HG03064 (cell line): ENCODE measurements around the gene IL1F10.

Experiments used
- ATAC-seq: cut with Tn5 transposase; IDR thresholded peaks from one replicate; pipeline ENCODE4 v1.9.1; 2021; ENCODE audit warnings: low read depth; ENCODE audit not compliant: unreplicated experiment

Gene IL1F10, protein sequence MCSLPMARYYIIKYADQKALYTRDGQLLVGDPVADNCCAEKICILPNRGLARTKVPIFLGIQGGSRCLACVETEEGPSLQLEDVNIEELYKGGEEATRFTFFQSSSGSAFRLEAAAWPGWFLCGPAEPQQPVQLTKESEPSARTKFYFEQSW

DNA sequence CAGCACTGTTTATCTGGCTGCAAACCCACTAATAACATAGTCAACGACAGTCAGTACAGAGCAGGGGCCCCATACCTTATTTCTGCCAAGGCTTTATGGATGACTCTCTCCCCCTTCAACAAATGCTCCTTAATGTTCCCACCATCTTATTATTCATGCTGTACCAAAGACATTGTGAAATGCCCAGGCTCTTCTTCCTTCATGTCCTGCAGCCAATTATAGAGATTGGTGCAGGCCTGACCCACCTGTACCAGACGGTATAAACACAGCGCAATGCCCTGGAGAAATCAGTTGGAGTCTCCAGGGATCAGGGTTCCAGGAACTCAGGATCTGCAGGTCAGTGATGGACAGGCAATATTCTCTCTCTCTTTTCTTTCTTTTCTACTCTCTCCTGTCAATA is at the start of gene IL1F10:
Gene IL1F10 (plus strand): TSS at position 290 of the 400 bp plus-strand sequence. CDS start 4,769 bp downstream, outside the sequence.
- no peak for ATAC-seq

DNA sequence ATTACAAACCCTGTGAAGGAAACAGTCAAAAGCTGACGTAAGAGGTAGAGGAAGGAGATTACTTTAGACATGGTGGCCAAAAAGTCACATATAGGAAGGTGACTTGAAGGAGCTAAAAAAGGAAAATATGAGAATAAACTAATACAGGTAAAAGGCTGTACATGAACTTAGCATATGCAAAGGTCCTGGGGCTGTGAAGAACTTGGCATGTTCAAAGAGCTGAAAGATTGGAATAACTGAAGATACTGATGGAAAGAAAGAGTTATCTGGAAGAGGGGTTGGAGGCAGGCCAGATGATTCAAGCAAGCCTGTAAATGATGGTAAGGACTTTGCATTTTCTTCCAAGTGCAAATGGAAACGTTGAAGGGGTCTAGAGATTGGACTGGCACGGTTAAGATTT is 49.3 kb upstream of the IL1F10 start:
- ATAC-seq, result no peak

DNA sequence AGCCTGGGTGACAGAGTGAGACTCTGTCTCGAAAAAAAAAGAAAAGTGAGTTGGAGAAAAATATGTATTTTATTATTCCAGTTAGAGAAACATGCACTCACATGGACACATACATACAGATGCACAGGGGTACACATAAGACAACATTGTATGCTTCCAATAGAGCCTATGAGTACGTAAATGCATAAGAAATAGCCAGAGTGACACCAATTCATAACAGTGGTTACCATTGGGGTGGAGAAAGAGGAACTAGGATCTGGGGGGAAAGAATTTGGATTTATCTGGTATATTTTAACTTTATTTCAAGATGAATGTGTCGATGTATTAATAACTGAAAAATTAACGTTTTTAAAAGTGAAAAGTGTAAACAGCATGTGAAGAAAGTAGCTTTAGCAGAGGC is 46.5 kb upstream of the IL1F10 start:
- no peak for ATAC-seq

DNA sequence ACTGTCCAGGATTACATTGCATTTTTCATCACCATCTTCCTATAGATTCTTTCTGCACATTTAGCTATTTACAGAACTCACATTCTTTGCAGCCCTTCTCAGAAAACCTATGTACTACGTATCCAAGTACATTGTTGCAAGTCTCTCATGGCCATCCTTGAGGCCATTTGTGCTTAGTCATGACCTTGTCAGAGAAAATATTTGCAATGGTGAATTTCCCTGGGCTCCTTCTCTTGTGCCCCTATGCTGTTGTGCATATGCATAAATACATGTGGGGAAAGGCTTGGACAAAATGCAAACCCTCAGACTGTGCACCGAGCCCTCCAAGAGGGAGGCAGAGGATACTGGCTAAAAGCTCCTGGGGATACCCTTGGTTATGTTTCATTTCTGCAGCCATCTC is 43.0 kb upstream of the IL1F10 start:
- ATAC-seq, result no peak

DNA sequence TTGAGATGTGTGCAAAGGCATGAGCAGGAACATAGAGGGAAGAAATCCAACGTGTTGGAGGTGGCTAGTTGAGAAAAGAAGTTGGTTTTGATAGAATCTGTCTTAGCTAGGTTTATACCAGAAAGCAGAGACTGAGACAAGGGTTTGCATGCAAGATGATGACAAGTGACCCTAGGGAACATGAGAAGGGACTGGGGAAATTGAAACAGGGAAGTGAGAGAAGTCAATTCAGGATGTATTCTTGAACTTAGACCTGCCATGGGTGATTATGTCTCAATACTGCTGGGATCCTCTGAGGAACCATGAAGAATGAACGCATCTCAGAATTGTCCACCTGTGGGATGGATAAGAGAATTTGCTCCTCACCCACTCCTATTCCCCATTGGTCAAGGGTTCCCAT is 42.0 kb upstream of the IL1F10 start:
- ATAC-seq, result no peak

DNA sequence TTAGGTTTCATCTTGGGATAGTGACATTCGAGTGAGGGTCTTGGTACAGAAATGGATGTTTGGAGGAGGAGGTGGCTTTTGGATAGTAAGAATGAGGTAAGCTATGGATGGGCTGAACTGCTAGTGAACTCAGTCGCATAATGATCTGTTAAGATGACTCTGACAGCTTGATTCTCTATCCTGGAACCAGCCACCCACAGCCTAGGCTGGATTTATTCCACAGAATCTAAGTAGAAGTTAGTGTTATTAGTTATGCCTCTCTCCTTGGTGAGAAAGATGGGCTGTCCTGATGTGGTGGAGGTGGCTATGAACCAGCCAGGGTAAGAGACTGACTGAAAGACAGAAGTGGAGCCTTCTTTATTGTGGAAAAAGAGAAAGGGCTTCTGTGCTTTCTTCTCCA is 40.1 kb upstream of the IL1F10 start:
- ATAC-seq, result no peak

DNA sequence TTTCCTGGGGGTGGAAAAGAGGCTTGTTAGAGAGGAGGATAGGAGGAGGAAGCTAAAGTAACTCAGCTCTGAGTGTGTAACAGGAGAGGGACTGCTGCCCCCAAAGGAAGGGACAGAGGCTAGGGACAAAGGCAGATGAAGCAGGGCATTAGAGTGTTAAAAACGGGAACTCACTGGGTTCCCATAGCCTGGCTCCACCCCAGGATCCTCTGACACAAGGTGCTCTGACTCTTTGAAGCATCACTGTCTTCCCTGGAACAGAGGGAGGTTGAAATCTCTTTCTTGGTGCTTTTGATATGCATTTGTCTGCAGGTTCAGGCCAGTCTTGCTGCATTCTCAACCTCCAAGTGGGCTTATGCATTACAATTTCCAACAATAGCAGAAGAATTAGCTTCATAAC is 39.7 kb upstream of the IL1F10 start:
- no peak for ATAC-seq

DNA sequence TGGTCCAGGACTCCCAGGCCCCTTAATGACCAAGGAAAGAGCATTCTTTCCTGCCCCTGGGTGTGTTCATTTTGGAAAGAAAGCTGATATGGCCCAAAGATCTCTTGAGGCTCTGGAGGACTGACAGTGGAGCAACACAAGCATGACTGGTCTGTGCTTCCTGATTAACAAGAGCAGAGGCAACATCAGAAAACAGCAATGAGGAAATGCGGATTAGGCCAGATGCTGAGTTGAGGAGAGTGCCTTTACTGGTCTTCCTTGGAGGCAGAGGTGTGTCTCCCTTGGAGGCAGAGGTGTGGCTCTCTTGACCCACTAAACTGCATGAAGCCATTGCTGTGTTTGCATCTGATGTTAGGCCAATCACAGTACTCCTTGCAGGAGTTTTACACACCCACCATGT is 35.0 kb upstream of the IL1F10 start:
- ATAC-seq, result no peak

DNA sequence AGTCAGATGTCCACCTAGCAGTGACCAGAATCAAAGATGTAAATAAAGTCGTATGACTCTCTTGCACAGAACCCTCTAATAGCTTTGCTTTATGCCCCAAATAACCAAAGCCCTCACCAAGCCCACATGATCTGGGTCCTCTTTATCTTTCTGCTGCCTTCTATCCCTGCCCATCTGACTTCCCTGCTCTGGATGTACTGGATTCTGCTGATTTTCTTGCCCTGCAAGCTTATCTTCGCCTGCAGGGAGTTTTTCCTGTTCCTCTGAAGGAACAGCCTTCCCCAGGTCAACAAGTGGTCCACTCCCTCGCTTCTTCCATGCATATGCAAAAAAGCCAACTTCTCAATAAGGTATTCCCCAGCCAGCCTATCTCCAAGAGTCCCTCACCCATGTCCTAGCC is 33.8 kb upstream of the IL1F10 start:
- no peak for ATAC-seq

DNA sequence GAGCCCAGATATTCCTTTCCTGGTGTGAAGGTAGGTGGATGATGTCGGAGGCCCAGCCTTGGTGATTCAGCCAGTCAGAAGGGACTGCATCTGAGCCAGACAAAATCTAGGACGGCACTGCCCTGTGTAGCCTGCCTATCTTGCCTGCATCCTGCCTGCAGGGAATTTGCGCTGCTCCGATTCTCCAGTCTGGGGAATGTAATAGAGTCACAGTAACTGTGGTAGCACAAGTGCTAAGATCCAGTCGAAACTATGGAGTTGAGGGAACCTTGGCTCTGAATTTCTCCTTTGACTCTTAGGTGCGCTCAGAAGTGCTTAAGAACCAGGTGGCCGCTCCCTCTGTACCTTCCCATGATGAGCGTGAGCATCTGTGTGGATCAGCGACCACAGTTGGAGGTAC is 31.0 kb upstream of the IL1F10 start:
- ATAC-seq, result no peak

DNA sequence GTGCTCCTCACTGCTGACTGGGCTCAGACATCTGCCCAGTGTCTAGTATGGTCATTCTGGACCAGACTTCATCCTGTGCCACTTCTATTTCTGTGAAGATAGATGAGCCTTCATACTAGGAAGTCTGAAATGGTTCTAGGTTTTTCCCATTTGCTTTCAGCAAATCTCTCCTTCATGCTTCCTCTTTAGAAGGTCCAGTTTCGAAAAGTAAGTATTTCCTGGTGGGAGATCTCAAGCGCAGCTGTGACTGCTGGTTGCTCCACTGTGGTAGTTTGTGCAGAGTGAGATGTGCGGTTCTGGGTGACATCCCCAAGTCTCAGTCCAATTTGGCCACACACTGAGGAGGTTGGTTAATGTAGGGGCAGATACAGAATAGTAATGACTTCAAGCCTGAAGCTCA is 29.5 kb upstream of the IL1F10 start:
- no peak for ATAC-seq

DNA sequence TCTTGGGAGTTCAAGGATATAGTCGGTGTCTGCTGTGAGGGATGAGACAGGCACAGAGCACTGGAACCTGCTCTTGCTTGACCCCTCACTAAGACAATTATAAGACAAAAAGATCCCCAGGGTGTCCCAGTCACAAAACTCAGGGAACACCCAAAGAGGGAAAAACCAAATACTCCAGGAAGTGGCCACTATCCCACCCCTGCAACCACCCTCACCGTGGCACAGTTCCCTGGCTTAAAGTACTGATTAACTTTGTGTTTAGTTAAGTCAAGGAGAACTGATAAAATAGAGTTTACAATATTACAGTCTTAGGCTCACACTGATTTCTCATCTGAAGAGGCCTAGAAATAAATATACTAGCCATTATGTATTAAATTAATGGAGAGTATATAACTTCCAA is 28.6 kb upstream of the IL1F10 start:
- ATAC-seq, result no peak

DNA sequence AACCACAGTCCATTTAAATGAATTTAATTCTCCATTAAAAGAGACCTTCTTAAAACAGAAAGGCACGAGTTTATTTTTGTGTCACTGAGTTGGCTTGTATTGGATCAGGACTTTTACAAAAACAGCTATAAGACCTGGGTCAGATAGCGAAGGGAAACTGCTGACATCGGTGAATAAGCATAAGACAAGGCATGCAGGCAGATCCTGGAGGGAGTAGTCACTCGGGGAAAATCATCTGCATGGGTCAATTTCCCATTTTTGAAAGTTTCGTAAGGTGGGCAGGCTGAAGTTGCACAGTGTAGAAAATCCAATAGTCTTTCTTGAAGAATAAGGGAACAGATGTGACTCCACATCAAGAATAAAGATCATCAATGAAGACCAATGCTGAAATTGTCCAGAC is 28.1 kb upstream of the IL1F10 start:
- no peak for ATAC-seq

DNA sequence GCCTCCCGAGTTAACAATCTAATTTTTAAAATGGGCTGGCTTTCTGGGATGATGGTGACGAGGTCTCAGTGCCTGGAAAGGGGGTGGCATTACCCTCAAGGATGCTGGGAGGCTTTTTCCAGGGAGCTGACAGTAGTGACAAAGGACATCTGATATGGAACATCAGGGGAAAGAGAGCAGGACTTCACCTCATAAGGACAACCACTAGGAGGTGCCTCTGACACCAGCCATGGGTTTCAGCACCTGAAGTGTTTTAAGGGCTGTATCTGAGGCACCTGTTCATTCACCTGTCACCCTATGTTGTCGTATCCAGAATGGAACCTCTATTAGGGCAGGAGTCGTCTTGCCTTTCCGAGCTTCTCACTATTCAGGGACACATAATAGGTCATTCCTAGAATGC is 25.9 kb upstream of the IL1F10 start:
- ATAC-seq, result no peak

DNA sequence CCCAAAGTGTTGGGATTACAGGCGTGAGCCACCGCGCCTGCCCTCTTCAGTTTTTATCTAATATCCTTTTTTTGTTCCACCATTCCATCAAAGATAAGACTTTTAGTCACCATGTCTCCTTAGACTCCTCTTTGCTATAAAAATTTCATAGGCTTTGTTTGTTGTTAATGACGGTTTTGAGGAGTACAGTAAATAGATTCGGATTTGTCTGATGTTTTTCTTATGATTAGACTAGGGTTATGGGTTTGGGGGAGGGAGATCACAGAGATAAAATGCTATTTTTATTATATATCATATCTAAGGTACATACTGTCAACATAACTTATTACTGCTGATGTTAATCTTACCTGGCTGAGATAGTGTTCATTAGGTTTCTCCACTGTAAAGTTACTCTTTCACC is 21.3 kb upstream of the IL1F10 start:
- no peak for ATAC-seq

DNA sequence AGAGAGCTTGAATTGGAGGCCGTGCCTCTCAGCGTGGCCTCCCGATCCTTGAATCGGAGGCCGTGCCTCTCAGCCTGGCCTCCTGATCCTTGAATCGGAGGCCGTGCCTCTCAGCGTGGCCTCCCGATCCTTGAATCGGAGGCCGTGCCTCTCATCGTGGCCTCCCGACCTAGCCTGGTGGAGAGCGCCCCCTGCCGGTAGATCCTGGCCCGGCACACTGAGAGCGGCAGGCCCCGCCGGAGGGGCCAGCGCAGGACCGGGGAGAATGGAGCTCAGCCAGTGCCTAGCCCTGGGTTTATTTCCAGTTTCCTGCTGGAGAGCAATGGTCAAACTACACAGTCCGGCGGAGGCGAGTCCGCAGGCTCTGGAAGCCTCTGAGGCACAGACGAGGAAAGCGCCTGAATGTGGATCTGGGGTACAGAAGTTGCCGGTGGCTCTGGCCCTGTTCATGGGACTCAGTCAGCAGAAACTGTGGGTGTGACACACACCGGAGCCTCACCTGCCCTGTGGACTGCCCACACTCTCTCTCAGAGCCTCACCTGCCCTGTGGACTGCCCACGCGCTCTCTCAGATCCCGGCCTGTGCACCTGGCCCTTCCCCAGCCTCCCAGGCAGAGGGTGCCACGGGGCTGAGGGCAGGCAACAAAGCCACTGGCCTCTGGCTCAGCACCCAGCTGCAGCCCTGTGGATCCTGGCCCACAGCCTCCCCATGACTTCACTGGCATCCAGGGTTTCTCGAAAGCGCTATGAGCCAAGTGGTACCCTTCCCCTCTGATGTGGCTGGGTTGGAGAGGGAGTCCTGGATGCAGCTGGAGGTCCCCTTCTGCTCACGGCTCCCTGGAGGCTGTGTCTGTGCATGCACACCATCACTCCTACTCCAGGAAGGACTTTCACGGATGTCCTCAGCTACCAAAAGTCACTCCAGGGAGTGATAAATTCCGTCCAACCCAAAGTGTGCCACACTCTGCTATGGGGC is 16.6 kb upstream of the IL1F10 start:
- ATAC-seq, result no peak

DNA sequence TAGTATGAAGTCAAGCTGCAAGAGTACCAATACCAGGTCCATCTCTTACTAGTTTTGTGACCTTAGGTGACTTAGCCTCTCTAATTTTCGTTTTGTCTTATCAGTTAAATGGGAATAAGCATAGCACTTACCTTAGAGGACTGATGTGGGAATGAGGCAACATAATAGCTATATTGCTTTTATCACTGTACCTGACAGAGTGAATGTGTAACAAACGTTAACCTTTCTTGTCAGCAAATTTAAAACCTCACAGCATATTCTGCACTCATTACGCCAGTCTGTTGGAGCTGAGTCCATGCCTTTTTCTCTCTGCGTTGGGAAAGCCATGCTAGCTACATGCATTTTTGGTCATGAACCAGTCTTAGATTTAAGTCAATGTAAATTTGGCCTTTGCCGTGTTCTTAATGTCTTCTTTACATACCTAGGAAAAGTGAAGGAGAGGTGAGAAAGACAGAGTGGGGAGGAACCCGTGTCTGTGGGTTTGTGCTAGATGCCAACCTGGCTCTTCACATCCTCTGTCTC is 15.3 kb upstream of the IL1F10 start, which contains the start of gene IL36B:
Gene IL36B (minus strand): TSS at position 472 of the 522 bp plus-strand sequence.
- ATAC-seq, result no peak

DNA sequence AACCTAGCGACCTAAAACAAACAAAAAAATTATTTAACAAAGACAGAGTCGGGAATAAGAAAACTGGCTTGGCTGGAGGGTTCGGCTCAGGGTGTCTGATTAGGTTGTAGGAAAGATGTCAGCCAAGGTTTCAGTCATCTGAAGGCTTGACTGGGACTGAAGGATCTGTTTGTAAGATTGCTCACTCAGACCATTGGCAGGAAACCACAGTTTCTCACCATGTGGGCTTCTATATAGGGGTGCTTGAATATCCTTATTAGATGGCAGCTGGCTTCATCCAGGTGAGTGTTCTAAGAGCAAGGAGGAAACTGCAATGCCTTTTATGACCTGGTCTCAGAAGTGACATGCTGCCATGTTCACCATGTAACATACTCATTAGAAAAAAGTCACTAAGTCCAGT is 14.1 kb upstream of the IL1F10 start:
- no peak for ATAC-seq

DNA sequence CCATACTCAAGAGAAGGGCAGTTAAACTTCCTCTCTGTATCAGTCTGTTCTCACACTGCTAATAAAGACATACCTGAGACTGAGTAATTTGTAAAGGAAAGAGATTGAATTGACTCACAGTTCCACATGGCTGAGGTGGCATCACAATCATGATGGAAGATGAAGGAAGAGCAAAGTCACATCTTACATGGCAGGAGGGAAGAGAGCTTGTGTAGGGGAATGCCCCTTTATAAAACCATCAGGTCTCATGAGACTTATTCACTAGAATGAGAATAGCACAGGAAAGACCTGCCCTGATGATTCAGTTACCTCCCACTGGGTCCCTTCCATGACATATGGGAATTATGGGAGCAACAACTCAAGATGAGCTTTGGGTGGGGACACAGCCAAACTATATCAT is 13.7 kb upstream of the IL1F10 start:
- no peak for ATAC-seq

DNA sequence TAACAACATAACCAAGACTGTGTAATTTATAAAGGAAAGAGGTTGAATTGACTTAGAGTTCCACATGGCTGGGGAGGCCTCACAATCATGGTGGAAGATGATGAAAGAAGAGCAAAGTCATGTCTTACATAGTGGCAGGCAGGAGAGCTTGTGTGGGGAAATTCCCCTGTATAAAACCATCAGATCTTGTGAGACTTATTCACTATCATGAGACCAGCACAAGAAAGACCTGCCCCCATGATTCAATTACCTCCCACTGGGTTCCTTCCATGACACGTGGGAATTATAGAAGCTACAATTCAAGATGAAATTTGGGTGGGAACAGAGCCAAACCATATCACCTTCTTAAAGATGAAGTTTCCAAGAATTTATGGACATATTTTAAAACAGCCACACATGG is 11.2 kb upstream of the IL1F10 start:
- no peak for ATAC-seq

DNA sequence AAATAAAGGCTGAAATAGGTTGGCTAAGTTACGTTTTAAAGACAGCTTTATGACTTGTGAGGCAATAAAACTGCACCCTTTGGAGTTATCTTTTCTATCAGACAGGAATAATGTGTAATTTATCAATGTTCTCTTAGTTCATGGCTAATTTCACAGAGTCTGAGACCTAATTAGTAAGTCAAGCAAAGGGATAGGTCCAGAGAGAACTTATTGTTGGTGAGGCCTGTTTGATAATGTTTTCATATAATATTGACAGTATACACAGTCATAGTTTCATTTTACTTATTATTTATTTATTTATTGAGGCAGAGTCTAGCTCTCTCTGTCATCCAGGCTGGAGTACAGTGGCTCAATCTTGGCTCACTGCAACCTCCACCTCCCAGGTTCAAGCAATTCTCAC is 10.7 kb upstream of the IL1F10 start:
- ATAC-seq, result no peak
